Smooth muscle cell (in vitro differentiated cells): ENCODE results near the gene ENTREP3. TPM values are rescaled to one million over a fixed set of nuclear protein-coding genes. Genes with fewer than 3 reads are reported as not detected.
A peak's percentile ranks its signal among the peaks of the same experiment; 100 is the strongest.

ENCODE experiments used
- DNase-seq: peaks from one replicate; lab custom pipeline; 2025; ENCODE audit not compliant: unreplicated experiment; lab: John Stamatoyannopoulos, UW
- H2AFZ ChIP-seq: fragments of 200-600 bp; sonication (generic); 2 replicates; pipeline ENCODE4 v1.6.0; 2016; ENCODE audit warnings: antibody characterized with exemption, low read depth, mild to moderate bottlenecking
- H3F3A ChIP-seq: fragments of 200-600 bp; sonication (generic); 2 replicates; pipeline ENCODE4 v1.6.0; 2017; ENCODE audit warnings: antibody characterized with exemption, low read depth
- H3K27ac ChIP-seq: fragments of 200-600 bp; sonication (generic); 2 replicates; pipeline ENCODE4 v1.5.1; 2016; ENCODE audit warnings: low read depth, mild to moderate bottlenecking
- H3K27me3 ChIP-seq: fragments of 200-600 bp; sonication (generic); 2 replicates; pipeline ENCODE4 v1.6.1; 2016; ENCODE audit warnings: low read depth, mild to moderate bottlenecking
- H3K36me3 ChIP-seq: fragments of 200-600 bp; sonication (generic); 2 replicates; pipeline ENCODE4 v1.5.1; 2016; ENCODE audit warnings: low read depth
- H3K4me1 ChIP-seq: fragments of 200-600 bp; sonication (generic); 2 replicates; pipeline ENCODE4 v1.5.1; 2016; ENCODE audit warnings: low read depth
- H3K4me2 ChIP-seq: fragments of 200-600 bp; sonication (generic); 2 replicates; pipeline ENCODE4 v1.6.0; 2016; ENCODE audit warnings: mild to moderate bottlenecking
- H3K4me3 ChIP-seq: fragments of 200-600 bp; sonication (generic); 2 replicates; pipeline ENCODE4 v1.5.1; 2016; ENCODE audit warnings: mild to moderate bottlenecking
- H3K79me2 ChIP-seq: fragments of 200-600 bp; sonication (generic); 2 replicates; pipeline ENCODE4 v1.6.0; 2016; ENCODE audit warnings: low read depth, mild to moderate bottlenecking
- H3K9ac ChIP-seq: fragments of 200-600 bp; sonication (generic); 2 replicates; pipeline ENCODE4 v1.6.0; 2016; ENCODE audit warnings: low read depth
- H3K9me3 ChIP-seq: fragments of 200-600 bp; sonication (generic); replicated peaks from 2 replicates; pipeline ENCODE4 v1.5.1; 2016; ENCODE audit warnings: low read depth
- H4K20me1 ChIP-seq: fragments of 200-600 bp; sonication (generic); 2 replicates; pipeline ENCODE4 v1.6.0; 2016; ENCODE audit warnings: low read depth
- CTCF ChIP-seq: fragments of 200-600 bp; sonication (generic); IDR thresholded peaks from 2 replicates; pipeline ENCODE4 v1.5.1; 2017; ENCODE audit warnings: borderline replicate concordance, mild to moderate bottlenecking, antibody characterized with exemption; ENCODE audit not compliant: insufficient read depth, poor library complexity, severe bottlenecking
- WGBS: methylation state at CpG from one replicate; pipeline ENCODE4 v1.1.7; 2016; ENCODE audit warnings: low lambda C conversion rate; 5-methylcytosine and 5-hydroxymethylcytosine counted together
- polyA plus RNA-seq: library from polyadenylated mRNA; unstranded; fragments of >200 nt; fragmentation: Nextera tagmentation; extraction: Ambion mirVana; gene quantifications from 2 replicates; pipeline ENCODE4 v1.2.1, GENCODE V29; 2016
- total RNA-seq: library from RNA; depleted of rRNA; stranded (reverse); fragments of >200 nt; gene quantifications from 2 replicates; pipeline ENCODE4 v1.2.3, GENCODE V29; 2014

The ENTREP3 gene
- total and polyA plus RNA-seq, 2 experiments from 2014 or later, result 14.7 to 30.9 TPM

GRCh38 chr1:155277070-155277901, 22.0 kb upstream of the ENTREP3 start, which contains the start of gene HCN3:
TSS of gene HCN3 (plus strand) at chr1:155277463. CDS start at chr1:155277591, 128 bp downstream.
- Histone ChIP-seq H3K79me2 (peaks cover 9% of the 10 kb centered on the region), H3K4me3 (peak within 1 kb of the TSS; percentile 85), H3K9ac (no peak within 1 kb of the TSS), H3K4me1 (peaks cover 20% of the 10 kb centered on the region), H3K9me3 (no peaks in the 10 kb centered on the region), H3K4me2 (peak within 1 kb of the TSS; percentile 100), H3K27me3 (no peaks in the 10 kb centered on the region), H3K36me3 (no peaks in the 10 kb centered on the region), H3F3A (peaks cover 4% of the 10 kb centered on the region), H3K27ac (no peak within 1 kb of the TSS), H2AFZ (peak within 1 kb of the TSS; percentile 90), H4K20me1 (peaks cover 6% of the 10 kb centered on the region)
- peak; percentile 72 for TF ChIP-seq CTCF
- 4% methylated on average over 36 of the region's 68 CpGs for WGBS
- peak; percentile 91 for DNase-seq

GRCh38 chr1:155273343-155274245, 18.3 kb upstream of the ENTREP3 start, which contains the start of gene CLK2:
TSS of gene CLK2 (minus strand) at chr1:155273504. CDS start at chr1:155270977, 2,527 bp downstream.
- H3K9ac ChIP-seq, result peak within 1 kb of the TSS; percentile 88
- peak within 1 kb of the TSS; percentile 88 for H3K4me3 ChIP-seq
- H3F3A ChIP-seq, result peaks cover 7% of the 10 kb centered on the region
- WGBS, result 20% methylated on average over 59 of the region's 61 CpGs
- no peaks in the 10 kb centered on the region for H3K9me3 ChIP-seq
- peaks cover 25% of the 10 kb centered on the region for H4K20me1 ChIP-seq
- peak within 1 kb of the TSS; percentile 76 for H3K27ac ChIP-seq
- peak; percentile 74 for DNase-seq
- H3K79me2 ChIP-seq, result peaks cover 29% of the 10 kb centered on the region
- peaks cover 14% of the 10 kb centered on the region for H3K4me1 ChIP-seq
- TF ChIP-seq CTCF, result no peak
- no peaks in the 10 kb centered on the region for H3K36me3 ChIP-seq
- peak within 1 kb of the TSS; percentile 77 for H2AFZ ChIP-seq
- peak within 1 kb of the TSS; percentile 97 for H3K4me2 ChIP-seq
- H3K27me3 ChIP-seq, result no peaks in the 10 kb centered on the region

- Histone ChIP-seq H4K20me1 (peaks cover 25% of the 10 kb centered on the region), H3K36me3 (peaks cover 8% of the 10 kb centered on the region), H3K4me2 (peak overlapping the region; percentile 97), H3K27ac (peak overlapping the region; percentile 76), H3K27me3 (no peaks in the 10 kb centered on the region), H3K4me3 (peak overlapping the region; percentile 88), H3F3A (peaks cover 14% of the 10 kb centered on the region), H2AFZ (peak overlapping the region; percentile 21), H3K9ac (peak overlapping the region; percentile 88), H3K79me2 (peaks cover 29% of the 10 kb centered on the region), H3K9me3 (no peaks in the 10 kb centered on the region), H3K4me1 (peaks cover 7% of the 10 kb centered on the region)
- no peak for DNase-seq
- TF ChIP-seq CTCF, result no peak
- 18% methylated on average over 13 of the region's 44 CpGs for WGBS
These were observed 17.4 kb upstream of the ENTREP3 start for GRCh38 chr1:155272466-155273342.
